ENCODE results near the gene CYB5B.
"Not testable (repeated sequence)": the region's sequence is repeated elsewhere in the genome, so short reads cannot be mapped to it uniquely, and the experiment has no call there.

CYB5B gene

GRCh38 chr16:69410219-69410990, 14.0 kb upstream of the CYB5B start:
- no peak for DNase-seq

DNA sequence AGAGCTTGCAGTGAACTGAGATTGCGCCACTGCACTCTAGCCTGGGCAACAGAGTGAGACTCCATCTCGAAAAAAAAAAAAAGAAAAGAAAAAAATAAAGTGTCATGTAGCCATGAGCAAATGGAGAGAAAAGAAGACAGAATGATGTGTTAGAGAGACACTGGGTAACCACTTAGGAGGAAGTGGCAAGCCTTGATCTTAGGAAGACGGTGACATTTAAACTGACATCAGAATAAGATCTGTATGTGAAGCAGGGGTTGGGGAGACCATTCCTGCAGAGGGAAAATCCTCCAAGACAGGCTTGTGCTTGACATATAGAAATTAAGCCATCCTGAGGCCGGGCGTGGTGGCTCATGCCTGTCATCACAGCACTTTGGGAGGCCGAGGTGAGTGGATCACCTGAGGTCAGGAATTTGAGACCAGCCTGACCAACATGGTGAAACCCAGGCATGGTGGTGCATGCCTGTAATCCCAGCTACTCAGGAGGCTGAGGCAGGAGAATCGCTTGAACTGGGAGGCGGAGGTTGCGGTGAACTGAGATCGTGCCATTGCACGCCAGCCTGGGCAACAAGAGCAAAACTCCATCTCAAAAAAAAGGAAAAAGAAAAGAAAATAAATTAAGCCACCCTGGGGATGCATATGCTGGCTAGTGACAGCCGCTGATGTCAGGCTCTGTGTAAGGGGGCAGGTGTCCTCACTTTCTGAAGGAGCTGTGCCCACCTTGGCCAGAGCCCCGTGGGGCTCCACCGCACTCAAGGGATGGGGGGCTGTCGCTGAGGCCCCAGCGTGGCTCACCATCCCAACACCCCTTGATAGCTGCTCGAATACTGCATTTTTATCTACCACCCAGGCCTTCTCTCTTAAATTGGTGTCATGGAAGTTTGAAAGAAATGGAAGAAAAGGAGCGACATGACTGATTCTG, 13.1 kb upstream of the CYB5B start:
- no peak for DNase-seq

GRCh38 chr16:69412287-69412686, 12.1 kb upstream of the CYB5B start:
- no peak for DNase-seq

GRCh38 chr16:69413045-69413664, 11.3 kb upstream of the CYB5B start:
- DNase-seq: no peak

GRCh38 chr16:69417520-69418199, 6.8 kb upstream of the CYB5B start:
- no peak for DNase-seq

DNA sequence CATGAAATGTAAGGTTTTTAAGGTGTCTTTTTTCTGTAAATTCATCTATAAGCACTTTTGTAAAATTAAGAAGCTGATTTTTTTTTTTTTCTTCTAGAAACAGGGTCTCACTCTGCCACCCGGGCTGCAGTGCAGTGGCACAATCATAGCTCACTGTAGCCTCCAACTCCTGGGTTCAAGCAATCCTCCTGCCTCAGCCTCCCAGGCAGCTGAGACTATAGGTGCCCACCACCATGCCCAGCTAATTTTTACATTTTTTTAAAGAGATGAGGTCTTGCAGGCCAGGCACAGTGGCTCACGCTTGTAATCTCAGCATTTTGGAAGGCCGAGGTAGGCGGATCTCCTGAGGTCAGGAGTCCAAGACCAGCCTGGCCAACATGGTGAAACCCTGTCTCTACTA, 4.5 kb upstream of the CYB5B start:
- no peak for DNase-seq

DNA sequence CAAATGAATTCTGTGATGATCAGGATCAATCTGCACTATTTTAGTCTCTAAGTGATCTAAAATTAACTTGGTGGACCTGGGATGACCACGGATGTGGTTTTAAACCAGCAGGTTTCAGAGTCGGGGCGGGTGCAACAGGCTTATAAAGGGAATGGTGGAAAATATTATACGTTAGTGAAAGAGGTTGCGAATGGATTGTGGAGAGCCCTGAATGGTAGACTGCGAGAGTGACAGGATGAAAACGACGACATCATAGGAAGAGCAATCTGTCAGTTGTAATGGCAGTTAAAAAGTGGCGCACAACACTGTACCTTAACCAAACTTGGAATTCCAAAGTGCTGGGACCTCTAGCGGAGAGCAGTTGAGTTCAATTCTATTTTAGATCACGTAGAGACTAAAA, 1.2 kb upstream of the CYB5B start:
- no peak for DNase-seq

DNA sequence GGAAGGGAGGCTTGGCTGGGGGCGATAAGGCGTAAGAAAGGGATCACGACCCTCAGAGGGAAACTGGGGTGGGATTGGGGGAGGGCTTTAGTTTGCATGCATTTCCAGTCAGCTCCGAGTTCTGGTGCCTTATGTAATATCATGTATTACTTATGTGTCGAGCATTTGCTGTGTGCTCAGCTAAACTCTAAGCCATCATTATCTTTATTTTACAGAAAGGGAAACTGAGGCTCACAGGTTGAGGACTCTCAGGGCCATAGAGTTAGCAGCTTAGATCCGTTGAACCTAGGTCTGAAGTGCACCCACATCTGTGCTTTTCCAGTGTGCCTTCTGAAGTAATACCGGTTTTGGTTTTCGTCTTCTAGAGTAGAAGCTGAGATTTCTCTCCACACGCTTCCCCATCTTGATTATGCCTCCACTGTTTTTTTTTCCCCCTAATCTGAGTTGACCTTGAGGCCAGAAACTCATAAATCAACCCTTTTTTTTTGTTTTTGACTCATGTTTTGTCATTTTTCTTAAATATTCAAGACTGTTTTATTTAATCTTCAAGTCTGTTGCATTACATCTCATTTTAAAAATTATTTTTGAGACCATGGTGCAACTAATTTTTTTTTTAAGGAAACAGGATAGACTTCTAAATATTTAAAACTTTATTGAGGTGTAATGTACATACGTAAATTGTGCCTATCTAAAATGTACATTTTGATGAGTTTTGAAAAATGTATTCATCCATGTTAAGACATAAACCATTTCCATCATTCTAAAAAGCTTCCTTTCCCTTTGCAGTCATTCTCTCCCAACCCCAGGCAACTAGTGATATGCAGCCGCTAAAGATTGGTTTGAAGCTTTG, 741 bp downstream of the CYB5B start:
- no peak for DNase-seq

- DNase-seq: no peak
Measured at GRCh38 chr16:69428652-69429051, 4.2 kb downstream of the CYB5B start.

DNA sequence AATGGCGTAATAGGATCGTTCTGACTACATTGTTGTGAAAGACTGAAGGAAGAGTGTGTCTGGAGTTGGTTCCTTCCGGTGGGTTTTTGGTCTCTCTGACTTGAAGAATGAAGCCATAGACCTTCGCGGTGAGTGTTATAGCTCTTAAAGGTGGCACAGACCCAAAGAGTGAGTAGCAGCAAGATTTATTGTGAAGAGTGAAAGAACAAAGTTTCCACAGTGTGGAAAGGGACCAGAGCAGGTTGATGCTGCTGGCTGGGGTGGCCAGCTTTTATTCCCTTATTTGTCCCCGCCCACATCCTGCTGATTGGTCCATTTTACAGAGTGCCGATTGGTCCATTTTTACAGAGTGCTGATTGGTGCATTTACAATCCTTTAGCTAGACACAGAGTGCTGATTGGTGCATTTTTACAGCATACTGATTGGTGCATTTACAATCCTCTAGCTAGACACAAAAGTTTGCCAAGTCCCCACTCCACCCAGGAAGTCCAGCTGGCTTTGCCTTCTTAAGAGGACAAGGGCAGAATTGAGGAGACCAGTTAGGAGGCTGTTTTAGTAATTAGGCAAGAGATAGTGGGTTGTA, 4.7 kb downstream of the CYB5B start:
- DNase-seq: not testable (repeated sequence)

GRCh38 chr16:69431948-69432468, 7.6 kb downstream of the CYB5B start:
- no peak for DNase-seq

- DNase-seq: no peak
Measured at GRCh38 chr16:69434066-69434465, 9.6 kb downstream of the CYB5B start.

DNA sequence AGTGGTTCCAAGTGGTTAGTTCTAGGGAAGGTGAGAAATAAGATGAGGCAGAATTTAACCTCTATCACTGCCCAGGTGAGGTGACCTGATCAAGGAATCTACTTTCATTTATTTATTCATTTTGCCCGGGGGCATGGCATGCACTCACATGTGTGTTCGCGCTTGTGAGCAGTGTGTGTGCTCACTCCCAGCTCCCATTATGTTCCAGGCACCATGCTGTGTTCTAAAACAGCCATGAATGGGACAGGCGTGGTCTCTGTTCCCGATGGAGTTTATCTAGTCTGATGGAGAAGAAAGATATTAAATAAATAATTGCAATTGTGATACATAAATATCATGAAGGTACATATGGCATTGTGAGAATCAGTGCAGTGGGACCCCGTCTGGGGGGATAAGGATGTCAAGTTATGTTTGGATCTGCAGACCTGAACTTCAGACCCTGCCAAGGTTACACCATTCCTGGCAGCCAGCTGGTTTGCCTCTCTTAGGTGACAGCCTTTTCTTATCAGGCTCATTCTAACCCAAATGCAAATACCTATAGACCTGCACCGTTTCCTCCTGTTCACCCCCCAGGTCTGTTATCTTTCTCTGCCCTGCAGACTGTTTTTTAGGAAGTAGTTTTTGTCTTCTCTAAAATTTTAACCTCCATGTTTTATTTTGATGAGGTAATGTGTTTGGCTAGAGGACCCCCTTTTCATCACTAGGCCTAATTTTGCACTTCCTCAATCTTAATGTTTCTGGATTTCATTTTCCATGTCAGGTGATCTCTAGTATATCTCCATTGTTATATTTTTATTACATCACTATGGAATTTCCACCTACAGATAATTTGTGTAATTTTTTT, 11.8 kb downstream of the CYB5B start:
- no peak for DNase-seq

GRCh38 chr16:69436896-69437295, 12.5 kb downstream of the CYB5B start:
- no peak for DNase-seq

GRCh38 chr16:69438465-69438864, 14.0 kb downstream of the CYB5B start:
- DNase-seq: no peak

DNA sequence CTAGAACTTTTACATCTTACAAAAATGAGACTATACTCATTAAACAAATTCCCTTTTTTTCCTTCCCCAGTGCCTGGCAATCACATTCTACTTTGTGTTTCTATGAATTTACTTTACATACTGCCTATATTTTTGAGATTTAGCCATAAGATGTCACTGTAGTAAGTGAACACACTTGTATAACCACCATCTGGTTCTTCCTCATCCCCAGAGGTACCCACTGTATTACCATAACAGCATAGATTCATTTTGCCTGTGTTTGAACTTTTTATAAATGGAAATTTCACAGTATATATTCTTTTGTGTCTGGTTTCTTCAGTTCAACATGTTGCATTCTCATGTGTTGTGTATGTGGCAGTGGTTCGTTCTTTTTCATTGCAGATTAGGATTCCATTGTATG, 15.8 kb downstream of the CYB5B start:
- DNase-seq: no peak

DNA sequence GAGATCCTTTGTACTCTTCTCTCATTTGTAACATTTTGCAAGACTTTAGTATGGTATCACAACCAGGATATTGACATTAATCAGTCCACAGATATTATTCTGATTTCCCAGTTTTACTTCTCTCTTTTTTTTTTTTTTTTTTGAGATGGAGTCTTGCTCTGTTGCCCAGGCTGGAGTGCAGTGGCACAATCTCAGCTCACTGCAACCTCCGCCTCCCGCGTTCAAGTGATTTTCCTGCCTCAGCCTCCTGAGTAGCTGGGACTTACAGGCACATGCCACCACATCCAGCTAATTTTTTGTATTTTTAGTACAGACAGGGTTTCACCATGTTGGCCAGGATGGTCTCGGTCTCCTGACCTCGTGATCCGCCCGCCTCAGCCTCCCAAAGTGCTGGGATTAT, 16.6 kb downstream of the CYB5B start:
- not testable (repeated sequence) for DNase-seq

GRCh38 chr16:69443927-69444631, 19.7 kb downstream of the CYB5B start:
- no peak for DNase-seq

DNA sequence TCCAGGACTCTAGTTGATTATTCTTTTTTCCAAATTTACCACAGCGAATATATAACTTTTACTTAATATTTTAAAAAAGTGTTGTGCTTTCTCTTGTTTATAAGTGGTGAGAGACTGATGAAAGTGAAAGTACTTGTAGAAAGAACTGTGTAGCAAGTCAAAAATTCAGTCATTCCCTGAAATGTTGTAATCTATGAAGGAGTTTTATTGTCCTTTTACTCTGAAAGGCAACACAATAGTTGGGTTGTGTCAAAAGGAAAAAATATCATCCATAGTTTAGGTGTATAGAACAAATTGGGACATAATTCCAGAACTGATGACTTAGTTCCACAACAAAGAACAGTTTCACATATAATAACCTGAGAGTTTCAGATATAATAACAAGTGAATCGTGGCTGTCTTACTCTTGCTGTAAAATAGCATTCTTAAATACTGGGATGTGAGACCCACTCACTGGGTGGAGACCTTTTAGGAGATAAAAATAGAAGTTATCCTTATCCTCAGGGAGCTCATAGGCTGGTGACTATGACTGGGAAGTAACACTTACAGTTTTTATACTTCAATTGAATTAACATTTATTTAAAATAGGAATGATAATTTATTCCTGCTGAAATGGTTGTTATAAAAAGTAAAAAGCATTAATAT, 20.6 kb downstream of the CYB5B start:
- DNase-seq: no peak
